A673 (cell line): ENCODE results near the gene CLASP2.

Source experiments
- EZH2 ChIP-seq: fragments of 200-600 bp; sonication (generic); IDR thresholded peaks from 2 replicates; pipeline ENCODE4 v1.6.1; 2017; ENCODE audit warnings: borderline replicate concordance, low read depth, mild to moderate bottlenecking, mixed read lengths, antibody characterized with exemption, low read length; ENCODE audit not compliant: poor library complexity, severe bottlenecking
- TF ChIP-seq, protein P1 (sequence below): fragments of 300-800, 200-600 bp; sonication (generic); conservative IDR thresholded peaks from 2 replicates; pipeline ENCODE4 v1.5.1; 2017; ENCODE audit warnings: low read depth, mild to moderate bottlenecking, antibody characterized with exemption, low read length, moderate library complexity, mixed read lengths

DNA sequence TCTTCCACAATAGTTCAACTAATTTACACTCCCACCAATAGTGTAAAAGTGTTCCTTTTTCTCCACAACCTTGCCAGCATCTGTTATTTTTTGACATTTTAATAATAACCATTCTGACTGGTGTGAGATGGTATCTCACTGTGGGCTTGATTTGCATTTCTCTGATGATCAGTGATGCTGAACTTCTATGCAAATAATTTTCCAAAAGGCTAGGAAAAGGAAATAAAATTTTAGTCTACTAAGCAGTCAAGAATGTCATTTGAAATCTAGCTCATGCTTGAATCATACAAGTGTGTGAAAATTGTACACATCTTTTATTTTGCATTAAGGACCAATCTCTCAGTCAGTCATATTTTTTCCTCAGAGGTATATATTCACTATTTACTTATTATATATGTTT, 176.1 kb downstream of the CLASP2 start:
- TF ChIP-seq EZH2, result no peak
- TF ChIP-seq, protein P1, sequence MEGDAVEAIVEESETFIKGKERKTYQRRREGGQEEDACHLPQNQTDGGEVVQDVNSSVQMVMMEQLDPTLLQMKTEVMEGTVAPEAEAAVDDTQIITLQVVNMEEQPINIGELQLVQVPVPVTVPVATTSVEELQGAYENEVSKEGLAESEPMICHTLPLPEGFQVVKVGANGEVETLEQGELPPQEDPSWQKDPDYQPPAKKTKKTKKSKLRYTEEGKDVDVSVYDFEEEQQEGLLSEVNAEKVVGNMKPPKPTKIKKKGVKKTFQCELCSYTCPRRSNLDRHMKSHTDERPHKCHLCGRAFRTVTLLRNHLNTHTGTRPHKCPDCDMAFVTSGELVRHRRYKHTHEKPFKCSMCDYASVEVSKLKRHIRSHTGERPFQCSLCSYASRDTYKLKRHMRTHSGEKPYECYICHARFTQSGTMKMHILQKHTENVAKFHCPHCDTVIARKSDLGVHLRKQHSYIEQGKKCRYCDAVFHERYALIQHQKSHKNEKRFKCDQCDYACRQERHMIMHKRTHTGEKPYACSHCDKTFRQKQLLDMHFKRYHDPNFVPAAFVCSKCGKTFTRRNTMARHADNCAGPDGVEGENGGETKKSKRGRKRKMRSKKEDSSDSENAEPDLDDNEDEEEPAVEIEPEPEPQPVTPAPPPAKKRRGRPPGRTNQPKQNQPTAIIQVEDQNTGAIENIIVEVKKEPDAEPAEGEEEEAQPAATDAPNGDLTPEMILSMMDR, result no peak
